GM23338 (cell line): Measurements from ENCODE around the gene IQSEC3. TPM values are rescaled to one million over a fixed set of nuclear protein-coding genes. Genes with fewer than 3 reads are reported as not detected.

Source experiments
- ATAC-seq: fragments of 200-7000 bp; cut with Tn5 transposase; 3 replicates; pipeline ENCODE4 v1.9.1; 2020
- DNase-seq: peaks from one replicate; pipeline ENCODE4 v3.0.0-alpha.2; 2015; ENCODE audit warnings: low spot score
- H2AFZ ChIP-seq: fragments of 200-600 bp; sonication (generic); 2 replicates; pipeline ENCODE4 v1.8.0; 2016; ENCODE audit warnings: antibody characterized with exemption, mild to moderate bottlenecking, moderate library complexity
- H3F3A ChIP-seq: fragments of 200-600 bp; sonication (generic); replicated peaks from 2 replicates; pipeline ENCODE4 v1.8.0; 2017; ENCODE audit warnings: antibody characterized with exemption, mixed run types, low read depth
- H3K27ac ChIP-seq: fragments of 200-600 bp; sonication (generic); 2 replicates; pipeline ENCODE4 v1.6.1; 2016; ENCODE audit warnings: low read depth
- H3K27me3 ChIP-seq: fragments of 200-600 bp; sonication (generic); 2 replicates; pipeline ENCODE4 v1.8.0; 2016; ENCODE audit warnings: mild to moderate bottlenecking, mixed run types, moderate library complexity; ENCODE audit not compliant: insufficient read depth
- H3K36me3 ChIP-seq: fragments of 200-600 bp; sonication (generic); 2 replicates; pipeline ENCODE4 v1.8.0; 2016; ENCODE audit warnings: mild to moderate bottlenecking; ENCODE audit not compliant: insufficient read depth
- H3K4me1 ChIP-seq: fragments of 200-600 bp; sonication (generic); 2 replicates; pipeline ENCODE4 v1.8.0; 2016; ENCODE audit warnings: mild to moderate bottlenecking, moderate library complexity; ENCODE audit not compliant: insufficient read depth
- H3K4me2 ChIP-seq: fragments of 200-600 bp; sonication (generic); 2 replicates; pipeline ENCODE4 v1.7.1; 2017; ENCODE audit warnings: mixed run types
- H3K4me3 ChIP-seq: fragments of 200-600 bp; sonication (generic); 2 replicates; pipeline ENCODE4 v1.6.1; 2016; ENCODE audit warnings: mixed run types
- H3K79me2 ChIP-seq: fragments of 200-600 bp; sonication (generic); replicated peaks from 2 replicates; pipeline ENCODE4 v1.8.0; 2017; ENCODE audit warnings: mild to moderate bottlenecking; ENCODE audit not compliant: insufficient read depth
- H3K9me2 ChIP-seq: fragments of 200-600 bp; sonication (generic); 2 replicates; pipeline ENCODE4 v1.8.0; 2017; ENCODE audit not compliant: insufficient read depth
- H4K20me1 ChIP-seq: fragments of 200-600 bp; sonication (generic); replicated peaks from 2 replicates; pipeline ENCODE4 v1.8.0; 2017; ENCODE audit warnings: mild to moderate bottlenecking; ENCODE audit not compliant: insufficient read depth
- H3K27ac Mint-ChIP-seq: 2 replicates; pipeline ENCODE4 v1.8.0; 2020; ENCODE audit warnings: inconsistent platforms, mild to moderate bottlenecking, moderate library complexity, mixed read lengths
- H3K27me3 Mint-ChIP-seq: 3 replicates; pipeline ENCODE4 v1.8.0; 2022; ENCODE audit warnings: low read depth, mild to moderate bottlenecking, moderate library complexity, mixed read lengths, inconsistent platforms; ENCODE audit not compliant: insufficient read depth, poor library complexity
- H3K36me3 Mint-ChIP-seq: 3 replicates; pipeline ENCODE4 v1.8.0; 2021; ENCODE audit warnings: low read depth, mild to moderate bottlenecking, inconsistent platforms, moderate library complexity, mixed read lengths
- H3K4me1 Mint-ChIP-seq: 3 replicates; pipeline ENCODE4 v1.8.0; 2020; ENCODE audit warnings: mild to moderate bottlenecking, inconsistent platforms, mixed read lengths
- H3K4me3 Mint-ChIP-seq: 3 replicates; pipeline ENCODE4 v1.8.0; 2021; ENCODE audit warnings: moderate library complexity, mild to moderate bottlenecking, inconsistent platforms, mixed read lengths
- H3K9me3 Mint-ChIP-seq: 3 replicates; pipeline ENCODE4 v1.8.0; 2020; ENCODE audit warnings: moderate library complexity, mild to moderate bottlenecking, inconsistent platforms, mixed read lengths
- CTCF ChIP-seq, 2 experiments: fragments of 200-600 bp in 1 of 2; sonication (generic) in 1 of 2; conservative IDR thresholded peaks; 2 replicates each; pipeline versions ENCODE4 v1.5.1 to v1.6.1; 2016 to 2017; ENCODE audit warnings: antibody characterized with exemption in 2 of 2, low read depth in 2 of 2, mild to moderate bottlenecking in 2 of 2, moderate library complexity in 1 of 2
- EZH2 ChIP-seq: fragments of 200-600 bp; sonication (generic); IDR thresholded peaks from one replicate; pipeline ENCODE4 v1.8.0; 2017; ENCODE audit warnings: antibody characterized with exemption, mild to moderate bottlenecking, low read depth; ENCODE audit not compliant: unreplicated experiment
- EZH2phosphoT487 ChIP-seq: fragments of 200-600 bp; sonication (generic); IDR thresholded peaks from one replicate; pipeline ENCODE4 v1.8.1; 2018; ENCODE audit warnings: antibody characterized with exemption; ENCODE audit not compliant: unreplicated experiment
- STAT1 ChIP-seq: IDR thresholded peaks from one replicate; pipeline ENCODE4 v1.6.1; 2016; ENCODE audit warnings: antibody characterized with exemption; ENCODE audit not compliant: unreplicated experiment
- ZNF331 ChIP-seq: fragments of 250-450 bp; sonication (Bioruptor Pico); IDR thresholded peaks from 2 replicates; pipeline ENCODE4 v1.5.0; 2020; ENCODE audit warnings: low read depth, mild to moderate bottlenecking, moderate library complexity
- polyA plus RNA-seq: library from polyadenylated mRNA; unstranded; fragments of >200 nt; fragmentation: Nextera tagmentation; extraction: Ambion mirVana; gene quantifications from 2 replicates; pipeline ENCODE4 v1.2.1, GENCODE V29; 2016
- total RNA-seq: library from RNA; depleted of rRNA; stranded (reverse); fragments of >200 nt; shearing (Covaris generic); gene quantifications from 2 replicates; pipeline ENCODE4 v1.2.3, GENCODE V29; 2014
- TF ChIP-seq, protein P1 (sequence below): fragments of 250-450 bp; sonication (Bioruptor Pico); IDR thresholded peaks from 2 replicates; pipeline ENCODE4 v1.5.0; 2020; ENCODE audit warnings: mild to moderate bottlenecking, moderate library complexity

Gene IQSEC3
- total and polyA plus RNA-seq, 2 experiments from 2014 or later: 2.1 to 3.6 TPM

- Histone ChIP-seq H3K27me3 (no peaks in the 10 kb centered on the region), H3F3A (0 out of 2 replicates have a peak, but pooled peaks cover 4% of the 10 kb centered on the region), H3K27ac (no peak overlapping the region), H3K4me3 (no peak overlapping the region), H3K4me1 (peaks cover 11% of the 10 kb centered on the region), H4K20me1 (no peaks in the 10 kb centered on the region), H3K9me2 (no peaks in the 10 kb centered on the region), H3K36me3 (no peaks in the 10 kb centered on the region), H3K4me2 (no peak overlapping the region), H2AFZ (no peak overlapping the region), H3K79me2 (no peaks in the 10 kb centered on the region)
- Mint-ChIP-seq H3K4me1 (peaks cover 61% of the 10 kb centered on the region), H3K27ac (no peak overlapping the region), H3K9me3 (no peaks in the 10 kb centered on the region), H3K36me3 (no peaks in the 10 kb centered on the region), H3K4me3 (no peak overlapping the region), H3K27me3 (peaks cover 5% of the 10 kb centered on the region)
- no peak for DNase-seq
- ATAC-seq: no peak
- TF ChIP-seq ZNF331 (CRISPR knock-in tag): no peak
- no peak for TF ChIP-seq CTCF (conservative IDR thresholded peaks at IDR 0.05; ENCODE audit: low read depth in 2 of 2)
- no peak for TF ChIP-seq STAT1
- no peak for TF ChIP-seq EZH2
- no peak for TF ChIP-seq EZH2phosphoT487
Observed at GRCh38 chr12:148676-149416, 82.3 kb downstream of the IQSEC3 start.

GRCh38 chr12:151579-151978 is 85.0 kb downstream of the IQSEC3 start:
- Histone ChIP-seq H3K27ac (no peak overlapping the region), H3K4me2 (no peak overlapping the region), H3K4me3 (no peak overlapping the region), H3K79me2 (no peaks in the 10 kb centered on the region), H3K9me2 (no peaks in the 10 kb centered on the region), H3K27me3 (no peaks in the 10 kb centered on the region), H3F3A (no peaks in the 10 kb centered on the region), H3K4me1 (no peaks in the 10 kb centered on the region; the same call in 1 of the 2 replicates), H4K20me1 (no peaks in the 10 kb centered on the region), H3K36me3 (no peaks in the 10 kb centered on the region), H2AFZ (no peak overlapping the region)
- DNase-seq (no peak), ATAC-seq (peak; percentile 20)
- no peak for TF ChIP-seq CTCF (conservative IDR thresholded peaks at IDR 0.05; ENCODE audit: low read depth in 2 of 2)
- TF ChIP-seq, protein P1, sequence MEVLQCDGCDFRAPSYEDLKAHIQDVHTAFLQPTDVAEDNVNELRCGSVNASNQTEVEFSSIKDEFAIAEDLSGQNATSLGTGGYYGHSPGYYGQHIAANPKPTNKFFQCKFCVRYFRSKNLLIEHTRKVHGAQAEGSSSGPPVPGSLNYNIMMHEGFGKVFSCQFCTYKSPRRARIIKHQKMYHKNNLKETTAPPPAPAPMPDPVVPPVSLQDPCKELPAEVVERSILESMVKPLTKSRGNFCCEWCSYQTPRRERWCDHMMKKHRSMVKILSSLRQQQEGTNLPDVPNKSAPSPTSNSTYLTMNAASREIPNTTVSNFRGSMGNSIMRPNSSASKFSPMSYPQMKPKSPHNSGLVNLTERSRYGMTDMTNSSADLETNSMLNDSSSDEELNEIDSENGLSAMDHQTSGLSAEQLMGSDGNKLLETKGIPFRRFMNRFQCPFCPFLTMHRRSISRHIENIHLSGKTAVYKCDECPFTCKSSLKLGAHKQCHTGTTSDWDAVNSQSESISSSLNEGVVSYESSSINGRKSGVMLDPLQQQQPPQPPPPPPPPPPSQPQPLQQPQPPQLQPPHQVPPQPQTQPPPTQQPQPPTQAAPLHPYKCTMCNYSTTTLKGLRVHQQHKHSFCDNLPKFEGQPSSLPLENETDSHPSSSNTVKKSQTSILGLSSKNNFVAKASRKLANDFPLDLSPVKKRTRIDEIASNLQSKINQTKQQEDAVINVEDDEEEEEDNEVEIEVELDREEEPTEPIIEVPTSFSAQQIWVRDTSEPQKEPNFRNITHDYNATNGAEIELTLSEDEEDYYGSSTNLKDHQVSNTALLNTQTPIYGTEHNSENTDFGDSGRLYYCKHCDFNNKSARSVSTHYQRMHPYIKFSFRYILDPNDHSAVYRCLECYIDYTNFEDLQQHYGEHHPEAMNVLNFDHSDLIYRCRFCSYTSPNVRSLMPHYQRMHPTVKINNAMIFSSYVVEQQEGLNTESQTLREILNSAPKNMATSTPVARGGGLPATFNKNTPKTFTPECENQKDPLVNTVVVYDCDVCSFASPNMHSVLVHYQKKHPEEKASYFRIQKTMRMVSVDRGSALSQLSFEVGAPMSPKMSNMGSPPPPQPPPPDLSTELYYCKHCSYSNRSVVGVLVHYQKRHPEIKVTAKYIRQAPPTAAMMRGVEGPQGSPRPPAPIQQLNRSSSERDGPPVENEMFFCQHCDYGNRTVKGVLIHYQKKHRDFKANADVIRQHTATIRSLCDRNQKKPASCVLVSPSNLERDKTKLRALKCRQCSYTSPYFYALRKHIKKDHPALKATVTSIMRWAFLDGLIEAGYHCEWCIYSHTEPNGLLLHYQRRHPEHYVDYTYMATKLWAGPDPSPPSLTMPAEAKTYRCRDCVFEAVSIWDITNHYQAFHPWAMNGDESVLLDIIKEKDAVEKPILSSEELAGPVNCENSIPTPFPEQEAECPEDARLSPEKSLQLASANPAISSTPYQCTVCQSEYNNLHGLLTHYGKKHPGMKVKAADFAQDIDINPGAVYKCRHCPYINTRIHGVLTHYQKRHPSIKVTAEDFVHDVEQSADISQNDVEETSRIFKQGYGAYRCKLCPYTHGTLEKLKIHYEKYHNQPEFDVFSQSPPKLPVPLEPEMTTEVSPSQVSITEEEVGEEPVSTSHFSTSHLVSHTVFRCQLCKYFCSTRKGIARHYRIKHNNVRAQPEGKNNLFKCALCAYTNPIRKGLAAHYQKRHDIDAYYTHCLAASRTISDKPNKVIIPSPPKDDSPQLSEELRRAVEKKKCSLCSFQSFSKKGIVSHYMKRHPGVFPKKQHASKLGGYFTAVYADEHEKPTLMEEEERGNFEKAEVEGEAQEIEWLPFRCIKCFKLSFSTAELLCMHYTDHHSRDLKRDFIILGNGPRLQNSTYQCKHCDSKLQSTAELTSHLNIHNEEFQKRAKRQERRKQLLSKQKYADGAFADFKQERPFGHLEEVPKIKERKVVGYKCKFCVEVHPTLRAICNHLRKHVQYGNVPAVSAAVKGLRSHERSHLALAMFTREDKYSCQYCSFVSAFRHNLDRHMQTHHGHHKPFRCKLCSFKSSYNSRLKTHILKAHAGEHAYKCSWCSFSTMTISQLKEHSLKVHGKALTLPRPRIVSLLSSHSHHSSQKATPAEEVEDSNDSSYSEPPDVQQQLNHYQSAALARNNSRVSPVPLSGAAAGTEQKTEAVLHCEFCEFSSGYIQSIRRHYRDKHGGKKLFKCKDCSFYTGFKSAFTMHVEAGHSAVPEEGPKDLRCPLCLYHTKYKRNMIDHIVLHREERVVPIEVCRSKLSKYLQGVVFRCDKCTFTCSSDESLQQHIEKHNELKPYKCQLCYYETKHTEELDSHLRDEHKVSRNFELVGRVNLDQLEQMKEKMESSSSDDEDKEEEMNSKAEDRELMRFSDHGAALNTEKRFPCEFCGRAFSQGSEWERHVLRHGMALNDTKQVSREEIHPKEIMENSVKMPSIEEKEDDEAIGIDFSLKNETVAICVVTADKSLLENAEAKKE (CRISPR knock-in tag): no peak
- no peak overlapping the region for H3K27ac Mint-ChIP-seq
- no peak overlapping the region for H3K4me3 Mint-ChIP-seq
- H3K4me1 Mint-ChIP-seq: peaks cover 48% of the 10 kb centered on the region
- H3K36me3 Mint-ChIP-seq: no peaks in the 10 kb centered on the region
- H3K27me3 Mint-ChIP-seq: peaks cover 5% of the 10 kb centered on the region
- no peaks in the 10 kb centered on the region for H3K9me3 Mint-ChIP-seq
